WERI-Rb-1 (cell line): ENCODE results near the gene MTX1.

ENCODE experiments used
- DNase-seq: peaks from one replicate; pipeline ENCODE4 v3.0.0-alpha.2; 2020
- H3K27ac ChIP-seq: fragments of 250-450 bp; sonication (Bioruptor Pico); 2 replicates; pipeline ENCODE4 v1.5.1; 2020; ENCODE audit warnings: mild to moderate bottlenecking, moderate library complexity
- H3K27me3 ChIP-seq: fragments of 250-450 bp; sonication (Bioruptor Pico); 2 replicates; pipeline ENCODE4 v1.5.1; 2021; ENCODE audit warnings: mild to moderate bottlenecking, low read depth, moderate library complexity; ENCODE audit not compliant: insufficient read depth, severe bottlenecking
- H3K36me3 ChIP-seq: fragments of 250-450 bp; sonication (Bioruptor Pico); 2 replicates; pipeline ENCODE4 v1.5.1; 2020; ENCODE audit warnings: mild to moderate bottlenecking, moderate library complexity
- H3K4me3 ChIP-seq: 2 replicates; pipeline ENCODE4 v1.5.1; 2011; ENCODE audit warnings: low read depth, mild to moderate bottlenecking, control low read depth, low read length
- H3K9me3 ChIP-seq: fragments of 250-450 bp; sonication (Bioruptor Pico); 2 replicates; pipeline ENCODE4 v1.5.1; 2021; ENCODE audit warnings: mild to moderate bottlenecking, moderate library complexity; ENCODE audit not compliant: severe bottlenecking
- TF ChIP-seq, protein P1 (sequence below): IDR thresholded peaks from 2 replicates; pipeline ENCODE4 v1.5.1; 2011; ENCODE audit warnings: low read depth, mild to moderate bottlenecking, control low read depth, inconsistent platforms, low read length

The MTX1 gene

DNA sequence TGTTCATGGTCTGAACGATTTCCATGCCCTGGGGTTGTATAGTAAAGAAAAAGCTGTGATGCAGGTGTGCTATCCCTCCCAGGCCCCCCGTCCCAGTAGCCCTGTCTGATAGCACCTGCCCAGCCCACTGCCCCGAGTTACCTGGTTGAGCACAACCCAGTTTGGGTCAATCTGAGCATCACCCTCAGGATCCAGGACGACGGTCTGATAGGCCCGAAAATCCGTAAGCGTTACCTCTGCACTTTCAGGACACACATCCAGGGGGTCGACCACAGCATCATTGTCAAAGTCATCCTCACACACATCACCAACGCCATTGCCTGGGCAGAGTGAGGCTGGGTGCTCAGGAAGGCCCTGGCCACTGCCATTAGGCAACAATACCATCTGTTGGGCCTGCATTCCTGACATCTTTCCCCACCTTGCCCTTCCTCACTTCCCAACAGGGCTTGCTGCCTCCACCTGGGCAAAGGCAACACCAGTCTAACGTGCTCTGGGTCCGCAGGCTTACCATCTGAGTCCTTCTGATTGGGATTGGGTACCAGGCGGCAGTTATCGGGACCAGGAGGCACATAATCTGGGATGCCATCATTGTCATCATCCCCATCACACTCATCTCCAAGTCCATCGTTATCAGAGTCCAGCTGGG is 10.5 kb upstream of the MTX1 start:
- TF ChIP-seq, protein P1, sequence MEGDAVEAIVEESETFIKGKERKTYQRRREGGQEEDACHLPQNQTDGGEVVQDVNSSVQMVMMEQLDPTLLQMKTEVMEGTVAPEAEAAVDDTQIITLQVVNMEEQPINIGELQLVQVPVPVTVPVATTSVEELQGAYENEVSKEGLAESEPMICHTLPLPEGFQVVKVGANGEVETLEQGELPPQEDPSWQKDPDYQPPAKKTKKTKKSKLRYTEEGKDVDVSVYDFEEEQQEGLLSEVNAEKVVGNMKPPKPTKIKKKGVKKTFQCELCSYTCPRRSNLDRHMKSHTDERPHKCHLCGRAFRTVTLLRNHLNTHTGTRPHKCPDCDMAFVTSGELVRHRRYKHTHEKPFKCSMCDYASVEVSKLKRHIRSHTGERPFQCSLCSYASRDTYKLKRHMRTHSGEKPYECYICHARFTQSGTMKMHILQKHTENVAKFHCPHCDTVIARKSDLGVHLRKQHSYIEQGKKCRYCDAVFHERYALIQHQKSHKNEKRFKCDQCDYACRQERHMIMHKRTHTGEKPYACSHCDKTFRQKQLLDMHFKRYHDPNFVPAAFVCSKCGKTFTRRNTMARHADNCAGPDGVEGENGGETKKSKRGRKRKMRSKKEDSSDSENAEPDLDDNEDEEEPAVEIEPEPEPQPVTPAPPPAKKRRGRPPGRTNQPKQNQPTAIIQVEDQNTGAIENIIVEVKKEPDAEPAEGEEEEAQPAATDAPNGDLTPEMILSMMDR: no peak
- no peaks in the 10 kb centered on the region for H3K9me3 ChIP-seq
- no peak for DNase-seq
- no peaks in the 10 kb centered on the region for H3K27me3 ChIP-seq
- H3K27ac ChIP-seq: no peak overlapping the region
- H3K4me3 ChIP-seq: no peak overlapping the region
- peaks cover 78% of the 10 kb centered on the region for H3K36me3 ChIP-seq

DNA sequence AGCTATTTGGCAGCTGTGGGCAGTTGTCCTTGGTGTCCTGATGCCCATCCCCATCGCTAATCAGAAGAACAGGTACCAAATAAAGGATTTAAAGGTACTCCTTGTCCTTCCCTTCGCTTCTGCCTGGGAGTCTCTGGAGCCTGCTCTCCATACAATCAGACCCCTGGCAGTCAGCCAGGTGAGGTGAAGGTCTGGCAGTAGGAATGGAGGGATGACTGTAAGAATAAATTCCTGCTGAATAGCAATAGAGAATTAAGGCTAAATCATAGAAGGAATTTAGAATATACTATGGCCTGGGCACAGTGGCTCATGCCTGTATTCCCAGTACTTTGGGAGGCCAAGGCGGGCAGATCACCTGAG is 10.0 kb upstream of the MTX1 start:
- Histone ChIP-seq H3K27me3 (no peaks in the 10 kb centered on the region), H3K9me3 (no peaks in the 10 kb centered on the region), H3K27ac (no peak overlapping the region), H3K4me3 (no peak overlapping the region), H3K36me3 (peaks cover 82% of the 10 kb centered on the region)
- TF ChIP-seq, protein P1: no peak
- DNase-seq: no peak

DNA sequence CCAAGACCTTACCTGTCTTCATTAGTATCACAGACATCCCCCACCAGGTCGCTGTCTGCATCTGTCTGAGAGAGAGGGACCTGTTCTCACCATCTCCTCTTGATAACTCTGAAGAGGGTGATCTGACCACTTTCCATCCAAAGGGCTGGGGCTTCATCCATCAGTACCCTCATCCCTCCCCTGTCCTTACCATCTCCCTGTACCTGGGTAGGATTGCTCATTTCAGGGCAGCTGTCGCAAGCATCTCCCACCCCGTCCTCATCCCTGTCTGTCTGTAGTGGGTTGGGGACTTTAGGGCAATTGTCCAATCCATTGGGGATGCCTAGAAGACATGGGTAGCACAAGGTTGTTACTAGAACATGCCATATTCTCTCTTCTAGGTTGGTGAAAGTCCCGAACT is 8.7 kb upstream of the MTX1 start:
- DNase-seq: no peak
- TF ChIP-seq, protein P1: no peak
- Histone ChIP-seq H3K27me3 (no peaks in the 10 kb centered on the region), H3K36me3 (peaks cover 85% of the 10 kb centered on the region), H3K9me3 (no peaks in the 10 kb centered on the region), H3K27ac (no peak overlapping the region), H3K4me3 (no peak overlapping the region)

DNA sequence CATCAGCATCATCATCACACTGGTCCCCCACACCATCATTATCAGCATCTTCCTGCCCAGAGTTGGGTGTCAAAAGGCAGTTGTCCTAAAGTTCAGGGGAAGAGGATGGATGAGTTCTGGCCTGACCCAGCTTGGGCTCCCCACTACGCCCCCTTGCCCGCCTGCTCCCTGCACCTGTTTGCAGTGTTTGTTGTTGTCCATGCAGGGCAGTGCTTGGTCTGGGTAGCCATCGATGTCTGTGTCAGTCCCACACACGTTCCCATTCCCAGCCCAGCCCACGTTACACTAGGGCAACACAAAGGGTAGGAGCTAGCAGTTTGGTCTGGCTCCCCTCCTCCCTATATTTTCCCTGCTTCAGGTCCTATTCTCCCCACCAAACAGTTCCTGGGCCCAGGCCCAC is 7.6 kb upstream of the MTX1 start:
- no peak overlapping the region for H3K27ac ChIP-seq
- no peak overlapping the region for H3K4me3 ChIP-seq
- H3K36me3 ChIP-seq: peaks cover 81% of the 10 kb centered on the region
- H3K27me3 ChIP-seq: no peaks in the 10 kb centered on the region
- TF ChIP-seq, protein P1: no peak
- DNase-seq: no peak
- no peaks in the 10 kb centered on the region for H3K9me3 ChIP-seq

DNA sequence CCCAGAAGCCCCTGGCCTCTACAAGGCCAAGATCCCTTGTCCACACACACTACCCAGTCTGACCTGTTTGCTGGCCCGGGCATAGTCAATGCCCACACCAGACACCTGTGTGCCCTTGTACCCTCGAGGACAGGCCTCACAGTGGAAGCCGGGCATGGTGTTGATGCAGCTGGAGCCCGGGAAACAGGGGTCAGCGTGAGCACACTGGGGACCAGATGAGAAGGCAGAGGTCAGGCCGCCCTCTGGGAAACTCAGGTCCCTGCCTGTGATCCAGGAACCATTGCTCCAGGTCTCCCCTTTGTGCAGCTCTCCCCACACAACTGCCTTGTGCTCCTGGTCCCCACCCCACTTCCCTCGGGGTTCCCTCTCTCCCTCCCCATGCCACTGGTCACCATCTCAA is 6.3 kb upstream of the MTX1 start:
- no peaks in the 10 kb centered on the region for H3K9me3 ChIP-seq
- peaks cover 68% of the 10 kb centered on the region for H3K36me3 ChIP-seq
- no peak overlapping the region for H3K27ac ChIP-seq
- TF ChIP-seq, protein P1: no peak
- H3K4me3 ChIP-seq: no peak overlapping the region
- H3K27me3 ChIP-seq: no peaks in the 10 kb centered on the region
- no peak for DNase-seq

DNA sequence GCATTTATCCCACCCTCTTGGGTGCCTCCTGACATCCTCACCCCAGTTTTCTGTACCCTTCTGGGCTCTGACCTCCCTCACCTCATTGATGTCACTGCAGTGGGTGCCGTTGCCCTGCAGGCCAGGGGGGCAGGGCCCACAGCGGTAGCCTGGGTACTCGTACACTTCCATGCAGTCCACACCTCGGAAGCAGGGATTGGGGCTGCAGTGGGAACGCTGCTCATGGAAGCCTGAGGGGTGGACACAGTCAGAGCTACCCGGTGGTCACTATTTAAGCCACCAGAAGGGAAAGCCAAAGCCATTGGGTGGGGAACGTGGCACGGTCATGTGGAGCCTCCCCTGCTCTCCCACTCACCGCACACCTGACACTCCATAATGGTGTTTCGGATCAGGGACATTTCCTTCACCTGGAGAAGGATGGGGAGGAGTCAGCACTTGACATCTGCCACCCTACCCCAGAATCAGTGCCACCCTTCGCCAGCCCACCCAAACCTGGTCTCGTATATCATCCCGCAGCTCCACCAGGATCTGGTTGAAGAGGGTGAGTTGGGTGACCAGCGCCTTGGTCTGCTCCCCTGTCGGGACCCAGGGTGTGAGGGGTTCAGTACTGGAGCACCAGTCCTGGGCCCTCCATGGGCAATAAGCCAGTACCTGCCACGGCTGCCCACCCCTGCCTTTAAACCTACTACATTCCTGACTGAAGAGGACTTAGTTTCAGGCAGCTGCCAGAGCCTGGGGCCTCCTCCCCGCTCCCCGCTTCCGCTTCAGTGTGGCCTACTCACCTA is 5.6 kb upstream of the MTX1 start:
- DNase-seq: no peak
- Histone ChIP-seq H3K9me3 (no peaks in the 10 kb centered on the region), H3K4me3 (no peak overlapping the region), H3K27me3 (no peaks in the 10 kb centered on the region), H3K36me3 (peaks cover 61% of the 10 kb centered on the region), H3K27ac (no peak overlapping the region)
- TF ChIP-seq, protein P1: no peak
